ENCODE measurements around the gene GZMA. TPM values are rescaled to one million over a fixed set of nuclear protein-coding genes. Genes with fewer than 3 reads are reported as not detected.

Gene GZMA
- total RNA-seq, 1 donor from 2014 or later, result not detected

DNA sequence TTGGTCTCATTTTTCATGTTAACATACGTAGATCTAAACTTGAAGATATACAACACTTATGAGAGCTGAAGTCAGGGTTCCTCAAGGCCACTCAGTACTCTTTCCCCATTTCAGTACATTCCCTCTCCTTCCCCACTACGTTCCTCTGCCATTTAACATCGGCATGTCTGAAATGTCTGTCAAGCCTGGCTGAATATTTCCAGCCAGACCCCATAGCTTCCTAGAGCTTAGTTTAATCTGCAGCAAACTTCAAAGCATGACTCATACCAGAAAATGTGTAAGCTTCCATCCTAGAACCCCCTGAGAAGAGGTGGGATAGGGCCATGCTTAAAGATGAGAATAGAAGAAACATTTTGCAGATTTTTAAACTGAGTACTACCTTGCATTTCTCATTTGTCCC, 6.2 kb downstream of the GZMA start:
- no peak for DNase-seq (ENCODE audit: low read depth)

DNA sequence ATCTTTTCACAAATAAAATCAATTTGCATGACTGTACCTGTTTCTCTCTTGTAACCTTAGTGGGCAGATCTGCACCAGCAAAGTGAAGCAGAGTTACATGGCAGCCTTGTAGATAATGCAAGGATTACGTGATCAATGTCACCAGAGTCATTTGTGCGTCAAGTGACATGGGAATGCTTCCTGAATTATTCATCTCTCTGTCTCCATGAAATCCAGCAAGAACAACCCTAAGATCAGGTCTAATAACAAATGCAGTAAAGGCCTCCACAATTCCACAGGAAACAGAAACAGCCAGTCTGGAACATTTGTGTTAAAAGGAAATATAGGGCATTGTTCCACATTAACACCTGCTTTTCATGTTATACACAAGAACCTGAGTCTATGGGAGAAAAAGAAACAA, 7.8 kb downstream of the GZMA start:
- DNase-seq (ENCODE audit: low read depth), result no peak

DNA sequence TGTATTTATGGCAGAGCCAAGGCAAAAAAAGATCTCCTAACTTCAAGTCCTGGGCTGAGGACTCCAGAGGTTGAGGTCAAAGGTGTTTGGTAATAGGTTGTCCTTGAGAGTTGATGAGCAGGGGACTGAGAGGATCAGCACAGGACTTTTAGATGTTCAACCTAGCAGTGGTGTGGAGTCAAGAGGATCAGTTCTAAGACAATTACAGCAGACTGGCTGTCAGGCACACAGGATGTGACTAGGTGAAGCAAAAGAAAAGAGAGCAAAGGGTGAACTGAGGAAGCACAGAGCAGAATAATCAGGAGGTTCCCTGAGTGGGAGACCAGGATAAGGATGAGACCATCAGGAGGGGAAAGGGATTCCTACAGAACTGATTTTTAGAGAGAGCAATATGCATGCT, 10.9 kb downstream of the GZMA start:
- no peak for DNase-seq (ENCODE audit: low read depth)

DNA sequence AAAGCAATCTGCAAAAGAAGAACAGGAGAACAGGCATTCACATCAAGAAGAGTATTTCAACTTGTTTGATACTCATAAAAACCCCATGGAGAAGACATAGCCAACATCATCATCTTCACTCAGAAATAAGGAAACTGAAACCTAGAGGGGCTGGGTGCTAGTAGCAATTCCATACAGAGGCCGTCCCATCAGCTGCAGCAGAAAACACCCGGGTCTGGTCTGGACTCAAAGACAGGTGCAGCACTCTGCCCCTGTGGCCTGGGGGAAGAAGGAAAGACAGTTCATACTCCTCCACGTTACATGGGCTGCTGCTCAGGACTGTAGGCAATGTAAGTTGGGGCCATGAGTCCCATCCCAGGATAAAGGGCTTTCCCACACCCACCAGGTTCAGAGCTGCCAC, 11.6 kb downstream of the GZMA start:
- no peak for DNase-seq (ENCODE audit: low read depth)

DNA sequence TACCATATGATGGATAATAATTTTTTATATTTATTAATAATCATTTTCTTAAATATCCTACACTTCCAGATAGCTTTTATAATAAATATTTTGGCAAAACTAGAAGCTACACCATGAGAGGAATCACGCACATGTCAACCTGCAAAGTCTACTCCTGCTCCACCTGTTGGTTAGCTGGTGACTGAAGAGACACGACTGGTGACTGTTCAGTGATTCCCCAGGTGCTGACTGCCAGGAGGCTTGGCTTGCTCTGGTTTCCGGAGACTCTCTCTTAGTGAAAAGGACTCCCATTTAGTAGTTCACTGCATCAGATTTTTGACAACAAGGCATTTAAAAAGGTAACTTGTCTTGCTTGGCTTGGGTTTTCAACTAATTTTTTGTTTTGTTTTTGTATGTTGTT, 20.9 kb downstream of the GZMA start:
- no peak for DNase-seq (ENCODE audit: low read depth)

DNA sequence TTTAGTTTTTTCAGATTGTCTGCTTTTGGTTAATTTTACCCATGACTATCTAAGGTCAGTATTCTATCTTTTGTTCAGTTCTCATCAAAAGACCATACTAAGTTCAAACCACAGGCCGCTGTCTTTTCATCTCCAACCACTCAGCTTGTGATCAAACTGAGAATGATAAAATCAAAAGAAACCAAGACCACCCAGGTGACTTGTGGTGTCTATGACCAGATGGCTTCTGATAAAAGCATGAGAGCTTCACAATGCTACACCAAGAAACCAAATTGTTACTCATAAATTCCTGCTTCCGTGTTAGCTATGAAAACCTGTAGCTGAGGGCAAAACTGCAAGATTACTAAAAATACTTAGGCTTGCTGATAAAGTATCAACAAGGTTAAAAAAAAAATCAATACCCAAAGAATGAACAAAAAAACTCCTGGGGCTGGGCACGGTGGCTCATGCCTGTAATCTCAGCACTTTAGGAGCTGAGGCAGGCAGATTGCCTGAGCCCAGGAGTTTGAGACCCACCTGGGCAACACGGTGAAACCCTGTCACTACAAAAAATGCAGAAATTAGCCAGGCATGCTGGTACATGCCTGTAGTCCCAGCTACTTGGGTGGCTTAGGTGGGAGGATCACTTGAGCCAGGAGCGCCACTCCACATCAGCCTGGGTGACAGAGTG, 31.7 kb downstream of the GZMA start:
- DNase-seq (ENCODE audit: low read depth), result no peak

DNA sequence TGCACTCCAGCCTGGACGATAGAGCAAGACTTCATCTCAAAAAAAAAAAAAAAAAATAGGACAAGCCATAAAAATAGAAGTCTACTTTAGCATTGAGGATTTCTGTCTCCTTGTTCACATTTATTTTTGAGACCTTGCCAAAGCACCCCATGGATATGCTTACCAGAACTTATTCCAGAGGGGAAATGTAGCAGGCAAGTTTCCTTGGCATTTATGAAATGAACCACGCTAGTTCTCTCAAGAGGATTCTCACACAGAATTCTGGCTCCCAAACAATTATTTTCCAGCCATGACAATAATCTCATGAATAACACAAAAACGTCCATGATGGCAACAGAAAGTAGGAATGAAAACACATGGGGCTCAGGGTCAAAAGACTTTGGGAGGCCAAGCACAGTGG, 34.1 kb downstream of the GZMA start:
- DNase-seq (ENCODE audit: low read depth), result no peak

DNA sequence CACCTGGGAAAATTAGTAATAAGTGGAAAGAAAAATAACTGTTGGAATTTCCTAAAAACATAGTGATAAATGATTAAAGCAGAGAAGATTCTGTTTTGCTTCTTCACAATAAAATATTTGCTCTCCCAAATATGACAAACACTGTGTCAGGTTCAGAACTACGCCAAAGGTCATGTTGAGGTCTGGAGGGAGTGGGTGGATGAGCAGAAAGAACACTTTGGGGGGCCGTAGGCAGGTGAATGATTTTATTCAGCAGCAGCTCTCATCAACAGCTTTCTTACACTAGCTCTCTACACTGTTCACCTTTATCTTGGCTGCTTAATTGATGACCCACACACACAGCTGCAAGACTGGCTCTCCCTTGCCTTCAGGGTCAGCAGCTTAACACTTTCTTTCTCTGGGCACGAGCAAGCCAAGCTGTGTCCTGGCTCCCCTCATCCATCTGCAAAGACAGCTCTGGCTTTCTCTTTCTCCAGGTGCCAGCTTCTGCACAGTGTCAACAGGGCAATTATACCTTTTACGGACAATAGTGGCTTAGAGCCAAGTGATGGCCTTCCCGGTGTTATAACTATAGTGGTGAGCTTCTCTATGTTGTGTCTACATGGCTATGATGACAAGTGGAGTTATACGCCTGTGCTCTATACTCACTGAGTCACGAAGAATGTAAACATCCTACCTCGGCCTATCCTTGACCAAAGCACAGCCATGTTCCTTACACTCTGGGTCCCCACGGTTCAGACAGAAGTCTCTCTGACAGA, 38.6 kb downstream of the GZMA start:
- no peak for DNase-seq (ENCODE audit: low read depth)

DNA sequence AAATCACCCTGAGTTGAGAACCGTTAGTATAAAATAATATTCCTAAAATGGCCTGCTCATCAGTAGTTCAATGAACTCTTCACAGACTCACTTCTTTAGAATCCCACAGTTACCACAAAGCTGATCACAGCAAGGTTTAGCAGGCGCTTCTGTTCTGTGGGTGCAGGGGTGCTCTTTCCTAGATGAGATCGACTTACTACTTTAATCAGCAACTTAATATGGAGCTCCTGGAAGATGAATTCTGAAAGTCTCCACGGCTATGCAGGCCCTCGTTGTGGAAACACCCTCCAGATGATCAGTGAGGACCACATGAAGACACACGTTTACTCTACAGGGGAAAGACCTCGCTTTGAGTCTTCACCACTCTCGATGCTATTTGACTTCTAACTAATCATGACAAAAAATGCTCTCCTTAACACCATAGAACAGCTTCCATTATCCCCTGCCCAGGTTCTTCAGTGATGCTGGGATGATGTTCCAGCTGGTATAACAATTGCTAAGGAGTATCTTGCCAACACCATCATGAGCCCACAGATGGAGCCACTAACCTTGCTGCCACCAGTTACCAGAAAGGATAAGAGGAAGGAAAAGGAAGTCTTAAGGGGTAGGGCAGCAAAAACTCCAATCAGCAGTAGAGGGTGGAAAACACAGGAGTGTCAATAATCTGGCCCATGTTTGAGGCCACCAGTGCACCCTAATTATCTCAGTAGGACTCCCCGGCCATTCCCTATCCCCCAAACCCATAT, 39.7 kb downstream of the GZMA start:
- DNase-seq (ENCODE audit: low read depth), result no peak

DNA sequence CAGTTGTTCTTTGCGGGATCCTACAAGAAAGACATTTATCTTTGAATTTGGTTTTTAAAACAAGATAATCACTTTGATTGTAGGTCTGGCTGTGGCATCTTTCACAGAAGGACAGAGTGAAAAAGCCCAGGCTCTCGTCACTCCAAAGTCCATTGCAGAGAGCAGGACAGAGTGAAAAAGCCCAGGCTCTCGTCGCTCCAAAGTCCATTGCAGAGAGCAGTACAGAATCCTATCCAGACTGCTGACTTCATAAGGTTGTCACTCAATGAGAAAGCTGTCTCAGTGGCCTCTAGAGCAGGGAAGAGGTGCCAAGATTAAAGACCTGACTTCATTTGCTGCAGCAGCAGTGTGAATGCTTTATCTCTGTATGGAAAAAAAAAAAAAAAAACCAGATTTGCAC, 41.2 kb downstream of the GZMA start:
- DNase-seq (ENCODE audit: low read depth), result no peak

DNA sequence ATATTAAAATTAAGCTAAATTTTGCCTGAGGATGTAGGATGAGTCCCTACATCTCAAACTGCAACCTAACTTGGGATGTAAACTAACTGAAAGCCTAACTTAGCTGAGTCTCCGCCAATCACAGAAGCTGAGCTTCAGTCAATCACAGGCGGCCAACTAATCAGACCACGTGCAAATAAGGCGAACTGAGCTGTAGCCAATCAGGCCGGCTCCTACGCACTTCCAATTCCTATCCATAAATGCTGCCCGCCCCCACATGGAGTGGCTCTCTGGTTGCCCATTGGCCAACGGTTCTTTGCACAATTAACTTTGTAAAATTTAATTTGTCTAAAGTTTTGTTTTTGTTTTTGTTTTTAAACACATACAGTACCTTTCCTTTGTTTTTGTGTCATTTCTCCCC, 43.6 kb downstream of the GZMA start:
- DNase-seq (ENCODE audit: low read depth), result no peak

DNA sequence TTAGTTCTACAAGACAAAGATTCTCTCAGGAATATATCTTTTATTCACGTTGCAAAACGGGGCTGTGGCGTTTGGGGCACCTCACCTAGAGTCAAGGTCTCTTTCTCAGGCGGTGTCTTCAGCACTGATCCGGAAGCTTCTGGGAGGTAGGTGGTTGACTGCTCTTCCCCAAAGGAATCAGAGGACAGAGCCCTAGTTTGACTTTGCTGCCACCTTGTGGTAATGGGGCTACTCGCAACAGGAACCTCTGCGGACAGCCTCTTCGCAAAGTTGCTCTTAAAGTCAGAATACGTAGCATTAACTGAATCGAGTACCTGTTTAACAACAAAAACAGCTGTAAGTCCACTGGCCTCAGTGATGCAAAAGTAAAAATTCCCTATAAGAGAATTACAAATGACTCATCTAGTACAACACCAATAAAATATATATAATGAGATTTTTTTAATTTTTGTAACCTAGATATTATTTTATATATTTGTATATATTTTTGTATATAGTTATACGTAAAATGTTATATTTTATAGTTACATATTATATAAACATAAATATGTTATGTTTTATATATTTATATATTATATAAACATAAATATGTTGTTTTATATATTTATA, 44.2 kb downstream of the GZMA start:
- peak; percentile 77 for DNase-seq (ENCODE audit: low read depth)

DNA sequence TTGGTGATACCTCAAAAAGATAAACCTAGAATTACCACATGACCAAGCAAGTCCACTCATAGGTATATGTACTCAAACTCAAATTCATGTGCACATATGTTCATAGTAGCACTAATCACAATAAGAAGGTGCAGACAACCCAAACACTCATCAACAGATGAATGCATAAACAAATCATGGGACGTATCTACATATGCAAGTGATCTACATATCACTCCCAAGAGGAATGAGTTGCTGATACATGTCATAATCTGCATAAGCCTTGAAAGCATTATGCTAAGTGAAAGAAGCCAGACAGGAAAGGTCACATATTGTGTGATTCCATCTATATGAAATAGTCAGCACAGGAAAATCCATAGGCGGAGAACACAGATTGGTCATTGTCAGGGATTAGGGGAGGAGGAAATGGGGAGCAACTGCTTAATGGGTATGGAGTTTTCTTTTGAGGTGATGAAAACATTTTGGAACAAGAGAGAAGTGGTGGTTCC, 46.9 kb downstream of the GZMA start:
- no peak for DNase-seq (ENCODE audit: low read depth)

DNA sequence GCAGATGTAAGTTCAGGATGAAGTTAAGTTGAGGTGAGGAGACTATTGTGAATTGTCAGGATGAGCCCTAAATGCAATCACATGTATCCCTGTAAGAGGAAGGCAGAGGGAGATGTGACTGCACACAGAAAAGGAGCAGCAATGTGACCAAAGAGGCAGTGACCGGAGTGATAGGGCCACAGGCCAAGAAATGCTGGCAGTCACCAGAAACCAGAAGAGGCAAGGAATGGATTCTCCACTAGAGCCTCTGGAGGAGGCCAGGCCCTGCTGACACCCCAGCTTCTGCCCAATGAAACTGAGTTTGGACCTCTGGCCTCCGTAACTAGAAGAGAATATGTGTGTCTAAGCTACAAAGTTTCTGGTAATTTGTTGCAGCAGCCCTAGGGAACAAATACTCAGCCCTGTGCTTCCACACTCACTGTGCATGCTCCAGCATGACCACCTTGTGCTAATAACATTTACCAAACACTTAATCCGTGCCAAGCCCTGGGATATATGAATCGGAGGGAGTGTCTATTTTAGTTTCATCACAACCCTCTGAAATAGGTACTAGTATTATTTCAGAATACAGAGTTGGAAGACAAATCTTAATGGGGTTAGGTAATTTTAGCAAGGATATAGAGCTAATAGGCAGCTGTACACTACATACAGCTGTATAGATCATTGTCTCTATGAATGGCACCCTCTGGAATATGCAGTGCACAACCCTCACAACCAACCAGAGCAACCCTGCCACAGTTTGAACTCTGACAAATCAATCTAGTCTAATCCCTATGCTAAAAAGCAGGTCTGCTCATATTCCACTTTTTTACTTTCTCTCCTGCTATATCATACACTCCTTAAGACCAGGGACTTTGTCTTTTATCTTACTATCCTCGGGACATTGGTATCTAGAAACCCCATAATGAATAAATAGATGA, 49.7 kb downstream of the GZMA start:
- DNase-seq (ENCODE audit: low read depth), result peak; percentile 21

DNA sequence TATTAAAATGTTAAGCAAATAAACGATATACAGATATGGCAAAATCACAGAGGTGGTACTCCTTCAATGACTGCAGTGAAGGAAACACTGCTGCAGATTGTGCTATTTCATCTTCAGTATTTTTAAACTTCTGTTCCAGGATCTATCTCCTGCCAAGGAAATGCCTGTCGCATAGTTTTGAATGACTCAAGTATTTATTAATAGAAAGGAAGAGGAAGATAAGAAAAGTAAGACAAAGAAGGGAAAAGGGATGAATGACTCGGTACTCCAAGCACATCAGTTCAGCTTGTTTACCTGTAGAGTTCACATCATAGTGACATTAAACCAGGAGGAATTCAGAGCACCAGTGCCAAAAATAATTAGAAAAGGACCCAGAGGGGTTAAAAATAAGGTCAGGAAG, 52.4 kb downstream of the GZMA start:
- peak; percentile 18 for DNase-seq (ENCODE audit: low read depth)

Other genes with a start within 250 kb of the GZMA start
- 0.05 TPM in 1 of 2 replicates, not detected in the other for gene ESM1, start 117.1 kb upstream of the GZMA start, total RNA-seq
- gene GZMK, start 78.4 kb upstream of the GZMA start, total RNA-seq, result not detected in 2 replicates
- 45.0 and 66.2 TPM in 2 replicates for gene GPX8, start 57.5 kb downstream of the GZMA start, total RNA-seq
- 0.52 TPM in 1 of 2 replicates, not detected in the other for gene CDC20B, start 70.5 kb downstream of the GZMA start, total RNA-seq
- gene MCIDAS, start 124.7 kb downstream of the GZMA start, total RNA-seq, result 0.20 TPM in 1 of 2 replicates, not detected in the other
- 2.7 and 3.3 TPM in 2 replicates for gene CCNO, start 131.0 kb downstream of the GZMA start, total RNA-seq
- 23.4 and 39.8 TPM in 2 replicates for gene DHX29, start 205.0 kb downstream of the GZMA start, total RNA-seq
- gene MTREX, start 205.3 kb downstream of the GZMA start, total RNA-seq, result 138 and 161 TPM in 2 replicates